HG03558 (cell line): ENCODE measurements around the gene EIF3L.

Experiments
- ATAC-seq: cut with Tn5 transposase; IDR thresholded peaks from one replicate; pipeline ENCODE4 v1.9.1; 2021; ENCODE audit warnings: moderate number of reproducible peaks; ENCODE audit not compliant: unreplicated experiment; ENCODE audit errors: extremely low read depth

The EIF3L gene

GRCh38 chr22:37924386-37925065 is 75.3 kb downstream of the EIF3L start:
- no peak for ATAC-seq

DNA sequence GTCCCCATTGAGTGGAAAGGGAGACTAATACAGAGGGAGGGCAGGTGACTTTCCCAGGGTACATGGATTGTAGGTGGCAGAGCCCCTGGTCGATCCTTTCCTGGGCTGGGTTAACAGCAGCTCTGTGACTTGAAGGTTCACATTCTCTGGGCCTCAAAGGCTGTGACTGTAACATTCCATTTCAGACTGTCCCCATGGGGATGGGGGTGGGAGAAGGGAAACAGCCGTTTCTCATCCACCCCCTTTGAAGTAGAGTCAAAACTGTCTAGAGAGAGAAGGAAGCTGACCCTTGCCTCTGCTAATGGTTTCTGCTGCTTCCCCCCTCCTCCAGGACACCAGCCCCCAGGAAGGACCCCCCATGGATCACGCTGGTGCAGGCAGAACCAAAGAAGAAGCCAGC is 76.1 kb downstream of the EIF3L start:
- no peak for ATAC-seq

DNA sequence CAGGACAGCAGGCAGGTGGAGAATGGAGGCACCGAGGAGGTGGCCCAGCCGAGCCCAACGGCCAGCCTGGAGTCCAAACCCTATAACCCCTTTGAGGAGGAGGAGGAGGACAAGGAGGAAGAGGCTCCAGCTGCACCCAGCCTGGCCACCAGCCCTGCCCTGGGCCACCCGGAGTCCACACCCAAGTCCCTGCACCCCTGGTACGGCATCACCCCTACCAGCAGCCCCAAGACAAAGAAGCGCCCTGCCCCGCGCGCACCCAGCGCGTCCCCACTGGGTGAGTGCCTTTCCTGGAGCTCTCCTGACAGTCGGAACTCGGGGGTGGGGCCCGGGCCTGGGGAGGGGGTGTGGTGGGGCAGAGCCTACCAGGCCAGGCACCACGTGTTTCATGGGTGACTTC is 76.5 kb downstream of the EIF3L start:
- ATAC-seq, result no peak

- no peak for ATAC-seq
Measured at GRCh38 chr22:37926358-37926757, 77.1 kb downstream of the EIF3L start.

DNA sequence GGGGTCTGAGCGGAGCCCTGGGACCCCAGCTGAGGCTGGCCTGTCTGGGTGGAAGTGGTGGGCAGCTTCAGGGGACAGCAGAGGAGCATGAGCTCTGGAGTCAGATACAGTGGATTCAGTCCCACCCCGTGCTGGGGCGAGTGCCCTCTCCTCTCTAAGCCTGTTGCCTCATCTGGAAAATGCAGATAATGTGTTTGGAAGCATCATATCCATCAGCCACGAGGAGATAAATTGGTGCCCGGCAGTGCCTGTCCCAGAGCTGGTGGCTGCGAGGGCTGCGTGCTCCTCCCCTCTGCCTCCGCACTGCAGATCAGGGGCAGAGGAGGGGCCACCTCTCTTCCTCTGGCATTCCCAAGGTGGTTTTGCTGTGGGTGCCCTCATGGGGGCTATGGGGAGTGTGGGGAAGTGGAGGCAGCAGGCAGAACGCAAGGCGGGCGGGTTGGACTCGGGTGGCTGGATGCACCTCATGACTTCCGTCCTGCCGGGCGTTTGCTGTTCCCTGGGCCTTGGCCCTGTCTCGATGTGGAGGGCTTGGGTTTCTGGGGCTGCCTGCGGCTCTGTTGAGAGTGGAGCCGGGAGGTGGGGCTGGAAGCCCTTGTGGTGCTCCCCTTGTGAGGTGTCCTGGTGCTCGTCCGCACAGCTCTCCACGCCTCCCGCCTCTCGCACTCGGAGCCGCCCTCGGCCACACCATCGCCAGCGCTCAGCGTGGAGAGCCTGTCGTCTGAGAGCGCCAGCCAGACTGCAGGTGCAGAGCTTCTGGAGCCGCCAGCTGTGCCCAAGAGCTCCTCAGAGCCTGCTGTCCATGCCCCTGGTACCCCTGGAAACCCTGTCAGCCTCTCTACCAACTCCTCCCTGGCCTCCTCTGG is 77.8 kb downstream of the EIF3L start:
- no peak for ATAC-seq

GRCh38 chr22:37927637-37927936 is 78.4 kb downstream of the EIF3L start:
- no peak for ATAC-seq

GRCh38 chr22:37929390-37929789 is 80.2 kb downstream of the EIF3L start:
- ATAC-seq, result no peak

GRCh38 chr22:37930270-37930951 is 81.2 kb downstream of the EIF3L start:
- no peak for ATAC-seq

DNA sequence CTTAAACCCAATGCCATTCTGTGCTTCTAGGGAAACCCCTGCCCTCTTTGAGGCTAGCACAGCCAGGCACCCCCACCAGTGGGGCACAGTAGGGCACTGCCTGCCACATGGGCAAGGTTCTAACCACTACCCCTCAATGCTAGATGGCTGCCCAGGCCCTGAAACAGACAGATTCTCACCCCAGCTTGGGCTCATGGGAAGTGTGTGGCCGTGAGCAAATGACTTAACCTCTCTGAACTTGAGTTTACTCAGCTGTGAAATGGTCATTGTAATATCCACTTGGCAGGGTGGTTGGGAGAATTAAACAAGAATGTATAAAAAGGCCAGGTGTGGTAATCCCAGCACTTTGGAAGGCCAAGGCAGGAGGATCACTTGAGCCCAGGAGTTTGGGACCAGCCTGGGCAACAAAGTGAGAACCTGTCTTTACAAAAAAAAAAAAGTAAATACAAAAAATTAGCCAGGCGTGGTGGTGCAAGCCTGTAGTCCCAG is 81.8 kb downstream of the EIF3L start:
- ATAC-seq, result no peak

DNA sequence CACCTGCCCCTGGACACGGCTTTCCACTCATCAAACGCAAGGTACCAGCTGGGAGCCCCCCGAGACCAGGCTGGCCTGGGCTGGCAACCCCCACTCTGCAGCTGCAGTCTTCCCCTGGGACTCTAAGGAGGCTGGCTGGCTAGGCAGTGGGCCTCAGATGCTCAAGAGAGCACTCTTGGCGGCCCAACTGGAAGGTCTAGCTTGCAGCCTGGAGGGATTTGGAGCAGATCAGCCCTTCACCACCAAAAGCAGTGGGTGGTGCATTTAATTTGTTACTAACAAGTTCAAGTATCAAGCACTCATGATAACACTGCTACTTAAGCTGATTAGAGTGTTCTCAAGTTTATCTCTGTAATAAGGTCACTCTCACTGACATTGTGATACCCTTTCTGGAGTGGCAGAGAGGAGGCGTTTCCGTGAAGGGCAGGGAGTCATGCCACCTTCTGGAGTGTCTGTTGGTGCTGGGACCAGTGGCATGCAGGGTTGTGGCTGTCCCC is 82.7 kb downstream of the EIF3L start:
- ATAC-seq, result no peak

- no peak for ATAC-seq
Measured at GRCh38 chr22:37932401-37932800, 83.2 kb downstream of the EIF3L start.

DNA sequence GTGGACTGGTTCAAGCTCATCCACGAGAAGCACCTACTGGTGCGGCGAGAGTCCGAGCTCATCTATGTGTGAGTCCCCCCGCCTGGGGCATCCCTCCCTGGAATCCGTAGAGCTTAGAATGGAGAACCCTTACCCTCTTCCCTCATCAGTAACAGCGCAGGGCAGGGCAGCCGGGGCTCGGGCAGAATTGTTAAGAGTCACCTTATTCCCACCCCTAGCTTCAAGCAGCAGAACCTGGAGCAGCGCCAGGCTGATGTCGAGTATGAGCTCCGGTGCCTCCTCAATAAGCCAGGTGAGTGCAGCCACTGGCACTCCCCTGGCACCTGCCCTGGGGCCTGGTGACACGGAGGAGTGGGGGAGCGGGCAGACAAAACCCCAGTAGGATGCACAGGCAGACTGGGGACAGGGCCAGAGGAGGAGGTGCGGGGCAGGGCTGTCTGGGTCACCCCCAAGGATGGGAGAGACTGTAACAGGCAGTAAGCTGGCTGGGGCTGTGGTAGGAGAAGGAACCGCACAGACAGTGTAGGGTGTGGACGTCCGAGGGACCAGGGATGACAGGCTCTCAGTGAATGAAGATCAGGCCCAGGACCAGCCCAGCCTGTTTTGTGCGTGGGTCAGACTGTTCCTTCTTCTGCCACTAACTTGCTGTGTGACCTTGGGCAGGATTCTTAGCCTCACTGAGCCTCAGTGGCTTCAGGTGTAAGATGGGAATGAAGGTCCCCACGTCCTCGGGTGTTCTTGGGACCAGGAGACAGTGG is 83.8 kb downstream of the EIF3L start:
- ATAC-seq, result no peak

DNA sequence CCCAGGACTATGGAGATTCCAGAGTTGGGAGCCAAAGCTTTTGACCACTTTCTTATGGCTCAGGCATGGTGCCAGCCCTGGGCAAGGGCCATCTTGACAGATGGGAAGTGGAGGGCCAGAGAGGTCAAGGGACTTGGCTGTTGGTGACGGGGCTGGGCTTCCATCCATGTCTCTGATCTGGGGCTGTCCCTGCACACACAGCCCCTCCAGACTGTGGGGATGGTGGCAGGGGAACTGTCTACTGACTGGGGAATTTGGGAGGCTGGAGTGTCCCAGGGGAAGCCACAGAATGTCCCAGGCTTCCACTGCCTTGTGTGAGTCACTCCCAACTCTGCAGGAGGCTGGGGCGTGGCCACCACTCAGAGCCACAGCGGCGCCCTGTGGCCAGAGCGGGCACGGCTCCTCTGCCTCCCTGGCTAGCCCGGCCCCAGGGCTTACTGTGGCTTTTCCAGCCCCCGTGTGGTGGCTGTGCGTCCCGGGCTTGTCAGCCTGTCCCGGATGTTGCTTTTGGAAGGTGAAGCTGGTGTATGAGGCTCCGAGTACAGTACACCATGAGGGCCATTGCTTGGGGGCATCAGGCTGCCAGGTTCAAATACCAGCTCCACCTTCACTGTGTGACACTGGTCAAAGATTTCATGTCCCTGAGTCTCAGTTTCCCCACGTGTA is 84.6 kb downstream of the EIF3L start:
- ATAC-seq, result no peak
